ENCODE measurements around the gene GMNN. TPM values are rescaled to one million over a fixed set of nuclear protein-coding genes. Genes with fewer than 3 reads are reported as not detected.
A peak's percentile ranks its signal among the peaks of the same experiment; 100 is the strongest.

Gene GMNN
- total and polyA plus RNA-seq, 2 donors (not counting 1 experiment from before 2014, with no cell fraction given), result 3.8 to 7.3 TPM

DNA sequence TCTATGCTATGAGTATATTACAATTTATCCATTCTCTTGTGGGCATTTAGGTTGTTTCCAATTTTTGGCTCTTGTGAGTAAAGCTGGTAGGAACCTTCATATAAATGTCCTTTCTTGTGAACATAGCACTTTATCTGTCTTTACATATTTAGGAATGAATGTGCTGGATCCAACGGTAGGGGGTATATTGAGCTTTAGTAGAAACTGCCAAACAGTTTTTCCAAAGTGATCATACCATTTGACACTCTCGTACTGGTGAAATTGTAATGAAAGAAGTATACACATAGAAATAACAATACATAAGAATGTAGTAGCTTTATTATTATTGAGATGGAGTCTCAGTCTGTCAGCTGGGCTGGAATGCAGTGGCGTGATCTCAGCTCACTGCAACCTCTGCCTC, 54.9 kb downstream of the GMNN start:
- Mint-ChIP-seq H3K27me3 (no peaks in the 10 kb centered on the region), H3K9me3 (ENCODE audit: insufficient read depth) (no peaks in the 10 kb centered on the region), H3K4me3 (no peak overlapping the region), H3K27ac (peak overlapping the region; percentile 50), H3K4me1 (peaks cover 3% of the 10 kb centered on the region)
- peaks cover 29% of the 10 kb centered on the region for H3K79me2 ChIP-seq (ENCODE audit: control insufficient read depth, insufficient read depth, low read length)
- ATAC-seq (ENCODE audit: low read depth) (no peak), DNase-seq (no peak)
- H3K4me2 ChIP-seq (replicated peaks; ENCODE audit: low read depth, low read length, poor library complexity, severe bottlenecking), result no peak overlapping the region
- H3K27ac ChIP-seq (ENCODE audit: low read length in 2 of 2), result no peak overlapping the region
- H3K9me3 ChIP-seq (ENCODE audit: control extremely low read depth in 1 of 3, control insufficient read depth in 2 of 3, insufficient read depth in 1 of 3, low read length in 2 of 3), result no peaks in the 10 kb centered on the region
- no peaks in the 10 kb centered on the region for H3K27me3 ChIP-seq (replicated peaks in 1 of 4; ENCODE audit: control extremely low read depth in 1 of 4, control insufficient read depth in 3 of 4, insufficient read depth in 4 of 4, low read length in 3 of 4)
- no peak for TF ChIP-seq EZH2 (IDR thresholded peaks at IDR 0.05; ENCODE audit: borderline replicate concordance, insufficient read depth, low read depth, low read length, poor library complexity, severe bottlenecking)
- TF ChIP-seq, protein P1, sequence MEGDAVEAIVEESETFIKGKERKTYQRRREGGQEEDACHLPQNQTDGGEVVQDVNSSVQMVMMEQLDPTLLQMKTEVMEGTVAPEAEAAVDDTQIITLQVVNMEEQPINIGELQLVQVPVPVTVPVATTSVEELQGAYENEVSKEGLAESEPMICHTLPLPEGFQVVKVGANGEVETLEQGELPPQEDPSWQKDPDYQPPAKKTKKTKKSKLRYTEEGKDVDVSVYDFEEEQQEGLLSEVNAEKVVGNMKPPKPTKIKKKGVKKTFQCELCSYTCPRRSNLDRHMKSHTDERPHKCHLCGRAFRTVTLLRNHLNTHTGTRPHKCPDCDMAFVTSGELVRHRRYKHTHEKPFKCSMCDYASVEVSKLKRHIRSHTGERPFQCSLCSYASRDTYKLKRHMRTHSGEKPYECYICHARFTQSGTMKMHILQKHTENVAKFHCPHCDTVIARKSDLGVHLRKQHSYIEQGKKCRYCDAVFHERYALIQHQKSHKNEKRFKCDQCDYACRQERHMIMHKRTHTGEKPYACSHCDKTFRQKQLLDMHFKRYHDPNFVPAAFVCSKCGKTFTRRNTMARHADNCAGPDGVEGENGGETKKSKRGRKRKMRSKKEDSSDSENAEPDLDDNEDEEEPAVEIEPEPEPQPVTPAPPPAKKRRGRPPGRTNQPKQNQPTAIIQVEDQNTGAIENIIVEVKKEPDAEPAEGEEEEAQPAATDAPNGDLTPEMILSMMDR (IDR thresholded peaks at IDR 0.05), result no peak
- H3K4me3 ChIP-seq (ENCODE audit: control extremely low read depth in 1 of 5, extremely low read depth in 1 of 5, insufficient read depth in 1 of 5, low read depth in 2 of 5, low read length in 4 of 5), result no peak overlapping the region
- CTCF ChIA-PET, result interaction anchor here (1.1 to 1.2 kb wide), 2 partner anchors 188 to 241 kb away, joined by 4 to 9 read pairs; no protein-coding TSS in a partner anchor
- intact Hi-C loops (cut with micrococcal nuclease), result no loop called here
- H2AFZ ChIP-seq (ENCODE audit: insufficient read depth, low read depth, low read length, poor library complexity, severe bottlenecking), result no peak overlapping the region
- POLR2A ChIA-PET, result no interaction called here
- no peak overlapping the region for H3K9ac ChIP-seq (ENCODE audit: low read length)
- no peaks in the 10 kb centered on the region for H3K4me1 ChIP-seq (ENCODE audit: control insufficient read depth in 2 of 2, insufficient read depth in 2 of 2, low read length in 2 of 2)
- WGBS (ENCODE audit: insufficient coverage), result no CpG with 5 or more reads among the region's 3 CpGs
- H3K36me3 ChIP-seq (replicated peaks in 1 of 2; ENCODE audit: control extremely low read depth in 1 of 2, control insufficient read depth in 1 of 2, extremely low read depth in 1 of 2, insufficient read depth in 2 of 2, low read length in 1 of 2), result peaks cover 13 to 100% of the 10 kb centered on the region in 2 experiments
- H4K20me1 ChIP-seq (ENCODE audit: control insufficient read depth, insufficient read depth, low read length, poor library complexity, severe bottlenecking), result peaks cover 75% of the 10 kb centered on the region

- intact Hi-C loops (cut with micrococcal nuclease), result no loop called here
- H3K4me1 Mint-ChIP-seq, result peaks cover 5% of the 10 kb centered on the region
- Histone ChIP-seq H3K27me3 (replicated peaks in 1 of 4; ENCODE audit: control extremely low read depth in 1 of 4, control insufficient read depth in 3 of 4, insufficient read depth in 4 of 4, low read length in 3 of 4) (no peaks in the 10 kb centered on the region), H3K4me3 (ENCODE audit: control extremely low read depth in 1 of 5, extremely low read depth in 1 of 5, insufficient read depth in 1 of 5, low read depth in 2 of 5, low read length in 4 of 5) (no peak overlapping the region), H3K79me2 (ENCODE audit: control insufficient read depth, insufficient read depth, low read length) (peaks cover 27% of the 10 kb centered on the region), H3K36me3 (replicated peaks in 1 of 2; ENCODE audit: control extremely low read depth in 1 of 2, control insufficient read depth in 1 of 2, extremely low read depth in 1 of 2, insufficient read depth in 2 of 2, low read length in 1 of 2) (peaks cover 15 to 97% of the 10 kb centered on the region in 2 experiments), H3K4me2 (replicated peaks; ENCODE audit: low read depth, low read length, poor library complexity, severe bottlenecking) (no peak overlapping the region), H3K27ac (ENCODE audit: low read length in 2 of 2) (peak overlapping the region in 1 of 2 donors; percentile 42), H2AFZ (ENCODE audit: insufficient read depth, low read depth, low read length, poor library complexity, severe bottlenecking) (no peak overlapping the region), H3K4me1 (ENCODE audit: control insufficient read depth in 2 of 2, insufficient read depth in 2 of 2, low read length in 2 of 2) (no peaks in the 10 kb centered on the region), H3K9me3 (ENCODE audit: control extremely low read depth in 1 of 3, control insufficient read depth in 2 of 3, insufficient read depth in 1 of 3, low read length in 2 of 3) (no peaks in the 10 kb centered on the region), H4K20me1 (ENCODE audit: control insufficient read depth, insufficient read depth, low read length, poor library complexity, severe bottlenecking) (peaks cover 66% of the 10 kb centered on the region), H3K9ac (ENCODE audit: low read length) (no peak overlapping the region)
- no peak overlapping the region for H3K4me3 Mint-ChIP-seq
- H3K27ac Mint-ChIP-seq, result peak overlapping the region; percentile 46
- ATAC-seq (ENCODE audit: low read depth) (no peak), DNase-seq (no peak)
- WGBS (ENCODE audit: insufficient coverage), result 100% methylated on average over 1 of the region's 10 CpGs
- CTCF ChIA-PET, result interaction anchor here (0.8 to 1.3 kb wide), 4 partner anchors 25 to 239 kb away, joined by 3 to 5 read pairs (median 4); no protein-coding TSS in a partner anchor
- POLR2A ChIA-PET, result no interaction called here
- no peaks in the 10 kb centered on the region for H3K9me3 Mint-ChIP-seq (ENCODE audit: insufficient read depth)
- H3K27me3 Mint-ChIP-seq, result no peaks in the 10 kb centered on the region
- no peak for TF ChIP-seq EZH2 (IDR thresholded peaks at IDR 0.05; ENCODE audit: borderline replicate concordance, insufficient read depth, low read depth, low read length, poor library complexity, severe bottlenecking)
- TF ChIP-seq, protein P1 (IDR thresholded peaks at IDR 0.05), result no peak
These were observed 57.3 kb downstream of the GMNN start for GRCh38 chr6:24831771-24832716.
